Measurements from ENCODE around the gene PDGFRB. TPM values are rescaled to one million over a fixed set of nuclear protein-coding genes. Genes with fewer than 3 reads are reported as not detected.

The PDGFRB gene
- total RNA-seq, 1 experiment from 2014 or later, result 0.66 TPM

GRCh38 chr5:150101023-150101422 lies 54.6 kb downstream of the PDGFRB start:
- ATAC-seq (peak; percentile 31; the same call in 1 of the 2 replicates), DNase-seq (no peak)
- Histone ChIP-seq H3K4me1 (ENCODE audit: insufficient read depth, low read length) (no peaks in the 10 kb centered on the region), H3K27ac (ENCODE audit: low read length) (no peak overlapping the region), H3K4me3 (ENCODE audit: low read length) (no peak overlapping the region), H3K36me3 (ENCODE audit: low read depth, low read length) (no peaks in the 10 kb centered on the region), H4K20me1 (ENCODE audit: low read length) (no peaks in the 10 kb centered on the region), H3K9me3 (ENCODE audit: low read length) (no peaks in the 10 kb centered on the region), H3K4me2 (ENCODE audit: low read length) (no peak overlapping the region), H3K27me3 (ENCODE audit: low read length) (peaks cover 11% of the 10 kb centered on the region), H3K9me2 (replicated peaks; ENCODE audit: low read length) (no peaks in the 10 kb centered on the region), H3K79me2 (ENCODE audit: low read length) (no peaks in the 10 kb centered on the region), H3F3A (ENCODE audit: low read length, unreplicated experiment) (no peaks in the 10 kb centered on the region), H3K9ac (ENCODE audit: low read length) (no peak overlapping the region), H2AFZ (ENCODE audit: low read length) (no peak overlapping the region)
- TF ChIP-seq EZH2 (IDR thresholded peaks at IDR 0.05; ENCODE audit: low read length, unreplicated experiment), result no peak
- no TSS peak for BruUV-seq (replicated peaks)
- POLR2A ChIA-PET (ENCODE audit: unreplicated experiment), result no interaction called here
- CTCF ChIA-PET, result no interaction called here
- intact Hi-C loops (cut with micrococcal nuclease), result no loop called here

- Histone ChIP-seq H3K9me3 (ENCODE audit: low read length) (no peaks in the 10 kb centered on the region), H3K9ac (ENCODE audit: low read length) (no peak overlapping the region), H3K4me3 (ENCODE audit: low read length) (no peak overlapping the region), H3K4me2 (ENCODE audit: low read length) (no peak overlapping the region), H4K20me1 (ENCODE audit: low read length) (no peaks in the 10 kb centered on the region), H3K79me2 (ENCODE audit: low read length) (no peaks in the 10 kb centered on the region), H3K27me3 (ENCODE audit: low read length) (peaks cover 24% of the 10 kb centered on the region), H3K4me1 (ENCODE audit: insufficient read depth, low read length) (no peaks in the 10 kb centered on the region), H3K9me2 (replicated peaks; ENCODE audit: low read length) (no peaks in the 10 kb centered on the region), H3K27ac (ENCODE audit: low read length) (no peak overlapping the region), H2AFZ (ENCODE audit: low read length) (no peak overlapping the region), H3K36me3 (ENCODE audit: low read depth, low read length) (no peaks in the 10 kb centered on the region), H3F3A (ENCODE audit: low read length, unreplicated experiment) (no peaks in the 10 kb centered on the region)
- ATAC-seq (no peak), DNase-seq (no peak)
- CTCF ChIA-PET, result no interaction called here
- intact Hi-C loops (cut with micrococcal nuclease), result no loop called here
- POLR2A ChIA-PET (ENCODE audit: unreplicated experiment), result no interaction called here
- BruUV-seq (replicated peaks), result no TSS peak
- TF ChIP-seq EZH2phosphoT487 (IDR thresholded peaks at IDR 0.05; ENCODE audit: borderline replicate concordance, low read length) (no peak), EZH2 (IDR thresholded peaks at IDR 0.05; ENCODE audit: low read length, unreplicated experiment) (no peak), CTCF (conservative IDR thresholded peaks at IDR 0.05; ENCODE audit: low read depth, low read length) (no peak)
These were observed 58.5 kb downstream of the PDGFRB start for GRCh38 chr5:150097152-150097551.

GRCh38 chr5:150092159-150092787 lies 63.4 kb downstream of the PDGFRB start:
- H3K9me2 ChIP-seq (replicated peaks; ENCODE audit: low read length), result no peaks in the 10 kb centered on the region
- no peak for ATAC-seq
- no peaks in the 10 kb centered on the region for H3K4me1 ChIP-seq (ENCODE audit: insufficient read depth, low read length)
- no peak overlapping the region for H3K4me2 ChIP-seq (ENCODE audit: low read length)
- H3K27ac ChIP-seq (ENCODE audit: low read length), result no peak overlapping the region
- DNase-seq, result no peak
- BruUV-seq (replicated peaks), result no TSS peak
- H4K20me1 ChIP-seq (ENCODE audit: low read length), result no peaks in the 10 kb centered on the region
- H2AFZ ChIP-seq (ENCODE audit: low read length), result no peak overlapping the region
- peaks cover 62% of the 10 kb centered on the region for H3K27me3 ChIP-seq (ENCODE audit: low read length)
- ChIA-PET CTCF (no interaction called here), POLR2A (ENCODE audit: unreplicated experiment) (no interaction called here)
- intact Hi-C loops (cut with micrococcal nuclease), result no loop called here
- H3F3A ChIP-seq (ENCODE audit: low read length, unreplicated experiment), result no peaks in the 10 kb centered on the region
- H3K9me3 ChIP-seq (ENCODE audit: low read length), result no peaks in the 10 kb centered on the region
- TF ChIP-seq EZH2 (IDR thresholded peaks at IDR 0.05; ENCODE audit: low read length, unreplicated experiment), result no peak
- TF ChIP-seq CTCF (conservative IDR thresholded peaks at IDR 0.05; ENCODE audit: low read depth, low read length), result no peak
- TF ChIP-seq EZH2phosphoT487 (IDR thresholded peaks at IDR 0.05; ENCODE audit: borderline replicate concordance, low read length), result no peak
- H3K36me3 ChIP-seq (ENCODE audit: low read depth, low read length), result no peaks in the 10 kb centered on the region
- no peaks in the 10 kb centered on the region for H3K79me2 ChIP-seq (ENCODE audit: low read length)
- H3K4me3 ChIP-seq (ENCODE audit: low read length), result no peak overlapping the region
- no peak overlapping the region for H3K9ac ChIP-seq (ENCODE audit: low read length)
